Measurements from ENCODE around the gene SEMA4C. TPM values are rescaled to one million over a fixed set of nuclear protein-coding genes. Genes with fewer than 3 reads are reported as not detected.
A peak's percentile ranks its signal among the peaks of the same experiment; 100 is the strongest.

SEMA4C gene
- total and polyA plus RNA-seq, 9 of the 15 experiments (the other 6 are each of a cell fraction or from before 2014, with no cell fraction given), result 0.32 to 59.7 (median 23.9) TPM

DNA sequence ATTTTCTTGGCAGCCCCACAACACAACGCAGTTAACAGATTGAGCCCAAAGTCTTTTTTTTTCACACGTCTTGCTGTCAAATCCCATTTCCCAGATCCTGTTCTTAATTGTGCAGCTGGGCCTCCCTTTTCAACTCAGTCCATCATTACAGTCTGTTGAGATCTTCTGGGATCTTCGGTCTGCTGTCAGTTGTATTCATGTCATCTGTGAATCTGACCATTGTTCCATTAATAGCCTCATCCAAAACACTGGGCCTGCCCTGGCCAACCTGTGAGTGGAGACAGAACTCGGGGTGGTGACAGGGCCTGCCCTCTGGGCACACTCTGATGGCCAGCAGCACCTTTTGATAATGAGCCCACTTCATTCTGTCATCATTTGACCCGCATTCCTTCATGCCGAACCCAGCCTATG, 39.7 kb upstream of the SEMA4C start (continued):
- TF ChIP-seq, protein P1, sequence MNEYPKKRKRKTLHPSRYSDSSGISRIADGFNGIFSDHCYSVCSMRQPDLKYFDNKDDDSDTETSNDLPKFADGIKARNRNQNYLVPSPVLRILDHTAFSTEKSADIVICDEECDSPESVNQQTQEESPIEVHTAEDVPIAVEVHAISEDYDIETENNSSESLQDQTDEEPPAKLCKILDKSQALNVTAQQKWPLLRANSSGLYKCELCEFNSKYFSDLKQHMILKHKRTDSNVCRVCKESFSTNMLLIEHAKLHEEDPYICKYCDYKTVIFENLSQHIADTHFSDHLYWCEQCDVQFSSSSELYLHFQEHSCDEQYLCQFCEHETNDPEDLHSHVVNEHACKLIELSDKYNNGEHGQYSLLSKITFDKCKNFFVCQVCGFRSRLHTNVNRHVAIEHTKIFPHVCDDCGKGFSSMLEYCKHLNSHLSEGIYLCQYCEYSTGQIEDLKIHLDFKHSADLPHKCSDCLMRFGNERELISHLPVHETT (CRISPR knock-in tag; conservative IDR thresholded peaks at IDR 0.05 in 1 of 2, IDR thresholded peaks at IDR 0.05 in 1 of 2), result no peak
- no peak for TF ChIP-seq ZNF707 (CRISPR knock-in tag; conservative IDR thresholded peaks at IDR 0.05)
- TF ChIP-seq SIN3B (IDR thresholded peaks at IDR 0.05; ENCODE audit: low read depth), result no peak
- TF ChIP-seq CHCHD3 (CRISPR knock-in tag; IDR thresholded peaks at IDR 0.05), result no peak
- TF ChIP-seq, protein P2, sequence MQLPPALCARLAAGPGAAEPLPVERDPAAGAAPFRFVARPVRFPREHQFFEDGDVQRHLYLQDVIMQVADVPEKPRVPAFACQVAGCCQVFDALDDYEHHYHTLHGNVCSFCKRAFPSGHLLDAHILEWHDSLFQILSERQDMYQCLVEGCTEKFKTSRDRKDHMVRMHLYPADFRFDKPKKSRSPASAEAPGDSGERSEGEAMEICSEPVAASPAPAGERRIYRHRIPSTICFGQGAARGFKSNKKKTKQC (CRISPR knock-in tag; IDR thresholded peaks at IDR 0.05), result no peak

DNA sequence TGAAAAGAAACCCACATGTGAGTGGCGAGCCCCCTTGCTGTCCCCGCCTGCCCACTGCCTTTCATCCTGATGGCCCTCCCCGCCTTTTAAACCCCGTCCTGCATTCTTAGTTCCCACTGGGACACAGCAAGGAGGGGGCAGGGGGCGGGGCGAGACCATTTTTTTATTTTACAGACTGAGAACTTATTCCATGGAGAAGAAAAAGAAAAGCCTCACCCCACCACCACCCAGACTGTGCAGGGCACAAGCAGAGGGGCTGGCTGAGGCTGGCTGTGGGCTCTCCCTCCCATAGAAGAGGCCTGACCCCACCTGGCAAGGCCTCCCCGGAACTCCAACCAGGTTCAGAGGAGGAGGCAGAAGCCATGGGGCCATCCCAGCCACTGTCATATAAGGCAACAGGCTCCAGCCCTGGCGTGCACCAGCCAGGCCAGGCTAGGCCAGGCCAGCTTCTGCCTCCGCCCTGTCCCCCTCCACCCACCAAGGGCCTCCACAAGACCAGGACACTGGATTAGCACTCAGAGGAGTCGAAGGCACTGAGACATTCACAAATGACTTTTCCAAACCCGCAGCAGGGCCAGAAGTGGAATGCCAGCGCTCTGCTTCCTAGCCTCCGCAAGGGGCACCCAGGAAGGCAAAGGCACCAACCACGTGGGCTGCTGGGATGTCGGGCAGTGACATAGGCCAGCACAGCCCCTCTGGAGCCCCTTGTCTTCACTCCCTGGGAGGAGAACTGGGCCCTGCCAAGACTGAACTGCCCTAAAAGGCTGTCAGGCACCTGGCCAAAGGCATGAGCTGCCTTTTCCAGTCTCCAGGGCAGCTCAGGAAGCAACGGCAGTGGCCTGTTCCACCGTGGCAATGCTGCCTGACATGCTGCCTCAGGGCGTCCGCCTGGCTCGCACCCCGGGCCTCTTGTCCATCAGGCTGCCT, 37.5 kb upstream of the SEMA4C start:
- peak; percentile 74 for ATAC-seq
- H3K9me1 ChIP-seq (ENCODE audit: control insufficient read depth, insufficient read depth, low read length), result no peaks in the 10 kb centered on the region
- 74% methylated on average over 13 of the region's 21 CpGs for WGBS (ENCODE audit: insufficient coverage, low coverage, missing lambda C conversion rate)
- H3K27me3 ChIP-seq (ENCODE audit: control insufficient read depth in 2 of 2, insufficient read depth in 2 of 2, low read length in 2 of 2), result no peaks in the 10 kb centered on the region
- no peak overlapping the region for H3K4me3 ChIP-seq
- POLR2A ChIA-PET, result interaction anchor here (0.7 to 2.0 kb wide), 4 partner anchors 11 to 23 kb away, joined by 4 to 6 read pairs (median 5); no protein-coding TSS in a partner anchor
- H3K4me1 ChIP-seq (replicated peaks in 1 of 2; ENCODE audit: control insufficient read depth in 2 of 2, insufficient read depth in 2 of 2, low read length in 2 of 2), result peaks cover 9 to 57% of the 10 kb centered on the region in 2 experiments; a peak in 3 of 5 replicates
- in situ Hi-C loops (cut with MboI) (no loop called here), intact Hi-C loops (cut with micrococcal nuclease) (no loop called here)
- no peak for FAIRE-seq
- no TSS peak for BruUV-seq (replicated peaks)
- no peaks in the 10 kb centered on the region for H4K20me1 ChIP-seq (replicated peaks; ENCODE audit: control insufficient read depth, insufficient read depth, low read length)
- 0 out of 3 replicates have a peak, but pooled peaks cover 2% of the 10 kb centered on the region for H3K79me2 ChIP-seq (ENCODE audit: control insufficient read depth, insufficient read depth, low read length)
- DNase-seq (ENCODE audit: extremely low read depth in 1 of 4, low spot score in 3 of 4), result no peak
- CTCF ChIA-PET (ENCODE audit: low intra/inter-chr PET ratio), result no interaction called here
- H2AFZ ChIP-seq (ENCODE audit: low read depth, low read length), result no peak overlapping the region
- H3K9ac ChIP-seq (ENCODE audit: insufficient read depth in 1 of 2, low read depth in 2 of 2, low read length in 2 of 2), result peak overlapping the region; percentile 6 to 86; a peak in 3 of 4 replicates
- no peaks in the 10 kb centered on the region for H3K9me3 ChIP-seq (replicated peaks; ENCODE audit: control insufficient read depth, insufficient read depth, low read depth, low read length)
- peak overlapping the region; percentile 10; the same call in 2 of the 3 replicates for H3K27ac ChIP-seq (ENCODE audit: extremely low read depth, low read depth, low read length)
- no peak overlapping the region for H3K4me2 ChIP-seq (ENCODE audit: insufficient read depth, low read length)
- no peaks in the 10 kb centered on the region for H3K36me3 ChIP-seq (ENCODE audit: control insufficient read depth, insufficient read depth, low read length)
- no peak for TF ChIP-seq HLTF (IDR thresholded peaks at IDR 0.05)
- TF ChIP-seq, protein P3, sequence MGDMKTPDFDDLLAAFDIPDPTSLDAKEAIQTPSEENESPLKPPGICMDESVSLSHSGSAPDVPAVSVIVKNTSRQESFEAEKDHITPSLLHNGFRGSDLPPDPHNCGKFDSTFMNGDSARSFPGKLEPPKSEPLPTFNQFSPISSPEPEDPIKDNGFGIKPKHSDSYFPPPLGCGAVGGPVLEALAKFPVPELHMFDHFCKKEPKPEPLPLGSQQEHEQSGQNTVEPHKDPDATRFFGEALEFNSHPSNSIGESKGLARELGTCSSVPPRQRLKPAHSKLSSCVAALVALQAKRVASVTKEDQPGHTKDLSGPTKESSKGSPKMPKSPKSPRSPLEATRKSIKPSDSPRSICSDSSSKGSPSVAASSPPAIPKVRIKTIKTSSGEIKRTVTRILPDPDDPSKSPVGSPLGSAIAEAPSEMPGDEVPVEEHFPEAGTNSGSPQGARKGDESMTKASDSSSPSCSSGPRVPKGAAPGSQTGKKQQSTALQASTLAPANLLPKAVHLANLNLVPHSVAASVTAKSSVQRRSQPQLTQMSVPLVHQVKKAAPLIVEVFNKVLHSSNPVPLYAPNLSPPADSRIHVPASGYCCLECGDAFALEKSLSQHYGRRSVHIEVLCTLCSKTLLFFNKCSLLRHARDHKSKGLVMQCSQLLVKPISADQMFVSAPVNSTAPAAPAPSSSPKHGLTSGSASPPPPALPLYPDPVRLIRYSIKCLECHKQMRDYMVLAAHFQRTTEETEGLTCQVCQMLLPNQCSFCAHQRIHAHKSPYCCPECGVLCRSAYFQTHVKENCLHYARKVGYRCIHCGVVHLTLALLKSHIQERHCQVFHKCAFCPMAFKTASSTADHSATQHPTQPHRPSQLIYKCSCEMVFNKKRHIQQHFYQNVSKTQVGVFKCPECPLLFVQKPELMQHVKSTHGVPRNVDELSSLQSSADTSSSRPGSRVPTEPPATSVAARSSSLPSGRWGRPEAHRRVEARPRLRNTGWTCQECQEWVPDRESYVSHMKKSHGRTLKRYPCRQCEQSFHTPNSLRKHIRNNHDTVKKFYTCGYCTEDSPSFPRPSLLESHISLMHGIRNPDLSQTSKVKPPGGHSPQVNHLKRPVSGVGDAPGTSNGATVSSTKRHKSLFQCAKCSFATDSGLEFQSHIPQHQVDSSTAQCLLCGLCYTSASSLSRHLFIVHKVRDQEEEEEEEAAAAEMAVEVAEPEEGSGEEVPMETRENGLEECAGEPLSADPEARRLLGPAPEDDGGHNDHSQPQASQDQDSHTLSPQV (IDR thresholded peaks at IDR 0.05), result 0 out of 2 replicates have a peak, but pooled peaks have one; percentile 36
